Measurements from ENCODE around the gene UNC5A. TPM values are rescaled to one million over a fixed set of nuclear protein-coding genes. Genes with fewer than 3 reads are reported as not detected.

Gene UNC5A
- polyA plus RNA-seq, 1 donor = 1.0 TPM

GRCh38 chr5:176792655-176793342 lies 17.6 kb upstream of the UNC5A start:
- Histone ChIP-seq H3K36me3 (ENCODE audit: control insufficient read depth, insufficient read depth, low read length) (no peaks in the 10 kb centered on the region), H3K4me1 (ENCODE audit: control insufficient read depth, insufficient read depth, low read length) (no peaks in the 10 kb centered on the region), H3K4me3 (ENCODE audit: low read length) (no peak overlapping the region), H3K27me3 (ENCODE audit: control insufficient read depth, insufficient read depth, low read length) (peaks cover 91% of the 10 kb centered on the region), H3K9me3 (ENCODE audit: control insufficient read depth, low read depth, low read length) (no peaks in the 10 kb centered on the region), H3K27ac (ENCODE audit: low read length) (no peak overlapping the region)
- no CpG with 5 or more reads among the region's 18 CpGs for WGBS (ENCODE audit: insufficient coverage, low lambda C conversion rate)
- DNase-seq = no peak

GRCh38 chr5:176793343-176793699 lies 17.0 kb upstream of the UNC5A start:
- no peak for DNase-seq
- Histone ChIP-seq H3K4me1 (ENCODE audit: control insufficient read depth, insufficient read depth, low read length) (no peaks in the 10 kb centered on the region), H3K27me3 (ENCODE audit: control insufficient read depth, insufficient read depth, low read length) (peaks cover 91% of the 10 kb centered on the region), H3K27ac (ENCODE audit: low read length) (no peak overlapping the region), H3K9me3 (ENCODE audit: control insufficient read depth, low read depth, low read length) (peaks cover 1% of the 10 kb centered on the region), H3K4me3 (ENCODE audit: low read length) (no peak overlapping the region), H3K36me3 (ENCODE audit: control insufficient read depth, insufficient read depth, low read length) (no peaks in the 10 kb centered on the region)
- no CpG with 5 or more reads among the region's 9 CpGs for WGBS (ENCODE audit: insufficient coverage, low lambda C conversion rate)

GRCh38 chr5:176793736-176794135 lies 16.6 kb upstream of the UNC5A start:
- no peaks in the 10 kb centered on the region for H3K4me1 ChIP-seq (ENCODE audit: control insufficient read depth, insufficient read depth, low read length)
- DNase-seq = no peak
- H3K36me3 ChIP-seq (ENCODE audit: control insufficient read depth, insufficient read depth, low read length) = no peaks in the 10 kb centered on the region
- WGBS (ENCODE audit: insufficient coverage, low lambda C conversion rate) = no CpG with 5 or more reads among the region's 8 CpGs
- H3K9me3 ChIP-seq (ENCODE audit: control insufficient read depth, low read depth, low read length) = peaks cover 3% of the 10 kb centered on the region
- peaks cover 90% of the 10 kb centered on the region for H3K27me3 ChIP-seq (ENCODE audit: control insufficient read depth, insufficient read depth, low read length)
- no peak overlapping the region for H3K4me3 ChIP-seq (ENCODE audit: low read length)
- H3K27ac ChIP-seq (ENCODE audit: low read length) = no peak overlapping the region

GRCh38 chr5:176794509-176794908 lies 15.8 kb upstream of the UNC5A start:
- H3K27ac ChIP-seq (ENCODE audit: low read length) = no peak overlapping the region
- WGBS (ENCODE audit: insufficient coverage, low lambda C conversion rate) = no CpG with 5 or more reads among the region's 6 CpGs

GRCh38 chr5:176796411-176796810 lies 13.9 kb upstream of the UNC5A start:
- peaks cover 65% of the 10 kb centered on the region for H3K27me3 ChIP-seq (ENCODE audit: control insufficient read depth, insufficient read depth, low read length)
- no peak overlapping the region for H3K27ac ChIP-seq (ENCODE audit: low read length)
- DNase-seq = no peak
- WGBS (ENCODE audit: insufficient coverage, low lambda C conversion rate) = no CpG with 5 or more reads among the region's 9 CpGs
- no peaks in the 10 kb centered on the region for H3K36me3 ChIP-seq (ENCODE audit: control insufficient read depth, insufficient read depth, low read length)
- peaks cover 9% of the 10 kb centered on the region for H3K9me3 ChIP-seq (ENCODE audit: control insufficient read depth, low read depth, low read length)
- no peaks in the 10 kb centered on the region for H3K4me1 ChIP-seq (ENCODE audit: control insufficient read depth, insufficient read depth, low read length)
- no peak overlapping the region for H3K4me3 ChIP-seq (ENCODE audit: low read length)

More at GRCh38 chr5:176794509-176794908, 15.8 kb upstream of the UNC5A start:
- Histone ChIP-seq H3K9me3 (ENCODE audit: control insufficient read depth, low read depth, low read length) (peaks cover 3% of the 10 kb centered on the region), H3K27me3 (ENCODE audit: control insufficient read depth, insufficient read depth, low read length) (peaks cover 82% of the 10 kb centered on the region), H3K4me1 (ENCODE audit: control insufficient read depth, insufficient read depth, low read length) (no peaks in the 10 kb centered on the region), H3K4me3 (ENCODE audit: low read length) (no peak overlapping the region), H3K36me3 (ENCODE audit: control insufficient read depth, insufficient read depth, low read length) (no peaks in the 10 kb centered on the region)
- DNase-seq = no peak

GRCh38 chr5:176796970-176797369 lies 13.4 kb upstream of the UNC5A start:
- no CpG with 5 or more reads among the region's 2 CpGs for WGBS (ENCODE audit: insufficient coverage, low lambda C conversion rate)
- Histone ChIP-seq H3K27me3 (ENCODE audit: control insufficient read depth, insufficient read depth, low read length) (peaks cover 65% of the 10 kb centered on the region), H3K4me3 (ENCODE audit: low read length) (no peak overlapping the region), H3K27ac (ENCODE audit: low read length) (no peak overlapping the region), H3K4me1 (ENCODE audit: control insufficient read depth, insufficient read depth, low read length) (no peaks in the 10 kb centered on the region), H3K9me3 (ENCODE audit: control insufficient read depth, low read depth, low read length) (peaks cover 9% of the 10 kb centered on the region), H3K36me3 (ENCODE audit: control insufficient read depth, insufficient read depth, low read length) (no peaks in the 10 kb centered on the region)
- DNase-seq = no peak

- peaks cover 9% of the 10 kb centered on the region for H3K9me3 ChIP-seq (ENCODE audit: control insufficient read depth, low read depth, low read length)
- no peak overlapping the region for H3K27ac ChIP-seq (ENCODE audit: low read length)
- no peak overlapping the region for H3K4me3 ChIP-seq (ENCODE audit: low read length)
- peaks cover 63% of the 10 kb centered on the region for H3K27me3 ChIP-seq (ENCODE audit: control insufficient read depth, insufficient read depth, low read length)
- no CpG with 5 or more reads among the region's 21 CpGs for WGBS (ENCODE audit: insufficient coverage, low lambda C conversion rate)
- DNase-seq = no peak
- H3K36me3 ChIP-seq (ENCODE audit: control insufficient read depth, insufficient read depth, low read length) = no peaks in the 10 kb centered on the region
- no peaks in the 10 kb centered on the region for H3K4me1 ChIP-seq (ENCODE audit: control insufficient read depth, insufficient read depth, low read length)
Observed at GRCh38 chr5:176797456-176798050, 12.8 kb upstream of the UNC5A start.

GRCh38 chr5:176798086-176798876 lies 12.1 kb upstream of the UNC5A start:
- DNase-seq = no peak
- H3K27ac ChIP-seq (ENCODE audit: low read length) = no peak overlapping the region
- peaks cover 9% of the 10 kb centered on the region for H3K9me3 ChIP-seq (ENCODE audit: control insufficient read depth, low read depth, low read length)
- H3K36me3 ChIP-seq (ENCODE audit: control insufficient read depth, insufficient read depth, low read length) = no peaks in the 10 kb centered on the region
- H3K4me1 ChIP-seq (ENCODE audit: control insufficient read depth, insufficient read depth, low read length) = no peaks in the 10 kb centered on the region
- H3K4me3 ChIP-seq (ENCODE audit: low read length) = no peak overlapping the region
- H3K27me3 ChIP-seq (ENCODE audit: control insufficient read depth, insufficient read depth, low read length) = peaks cover 56% of the 10 kb centered on the region
- 100% methylated on average over 1 of the region's 33 CpGs for WGBS (ENCODE audit: insufficient coverage, low lambda C conversion rate)

- Histone ChIP-seq H3K36me3 (ENCODE audit: control insufficient read depth, insufficient read depth, low read length) (no peaks in the 10 kb centered on the region), H3K27ac (ENCODE audit: low read length) (no peak overlapping the region), H3K4me1 (ENCODE audit: control insufficient read depth, insufficient read depth, low read length) (no peaks in the 10 kb centered on the region), H3K4me3 (ENCODE audit: low read length) (no peak overlapping the region), H3K9me3 (ENCODE audit: control insufficient read depth, low read depth, low read length) (peaks cover 9% of the 10 kb centered on the region), H3K27me3 (ENCODE audit: control insufficient read depth, insufficient read depth, low read length) (peaks cover 50% of the 10 kb centered on the region)
- no peak for DNase-seq
- WGBS (ENCODE audit: insufficient coverage, low lambda C conversion rate) = no CpG with 5 or more reads among the region's 12 CpGs
Observed at GRCh38 chr5:176798949-176799348, 11.4 kb upstream of the UNC5A start.

GRCh38 chr5:176799488-176799887 lies 10.9 kb upstream of the UNC5A start:
- Histone ChIP-seq H3K4me1 (ENCODE audit: control insufficient read depth, insufficient read depth, low read length) (no peaks in the 10 kb centered on the region), H3K27ac (ENCODE audit: low read length) (no peak overlapping the region), H3K4me3 (ENCODE audit: low read length) (no peak overlapping the region), H3K36me3 (ENCODE audit: control insufficient read depth, insufficient read depth, low read length) (no peaks in the 10 kb centered on the region), H3K9me3 (ENCODE audit: control insufficient read depth, low read depth, low read length) (peaks cover 9% of the 10 kb centered on the region), H3K27me3 (ENCODE audit: control insufficient read depth, insufficient read depth, low read length) (peaks cover 45% of the 10 kb centered on the region)
- WGBS (ENCODE audit: insufficient coverage, low lambda C conversion rate) = no CpG with 5 or more reads among the region's 12 CpGs
- no peak for DNase-seq

Data from large intestine (tissue), 3 donors.